Fibroblast of mammary gland (primary cell): ENCODE data around the gene UTP4.

Source experiments
- DNase-seq: peaks from one replicate; pipeline ENCODE4 v3.0.0-alpha.2; 2010; ENCODE audit warnings: low read depth
- H3K4me3 ChIP-seq: 2 replicates; pipeline ENCODE4 v1.5.1; 2011; ENCODE audit warnings: low read depth, mild to moderate bottlenecking, low read length, moderate library complexity; ENCODE audit not compliant: control insufficient read depth
- TF ChIP-seq, protein P1 (sequence below): conservative IDR thresholded peaks from 2 replicates; pipeline ENCODE4 v1.5.1; 2011; ENCODE audit warnings: low read depth, low read length, inconsistent platforms; ENCODE audit not compliant: control insufficient read depth, insufficient read depth

The UTP4 gene

DNA sequence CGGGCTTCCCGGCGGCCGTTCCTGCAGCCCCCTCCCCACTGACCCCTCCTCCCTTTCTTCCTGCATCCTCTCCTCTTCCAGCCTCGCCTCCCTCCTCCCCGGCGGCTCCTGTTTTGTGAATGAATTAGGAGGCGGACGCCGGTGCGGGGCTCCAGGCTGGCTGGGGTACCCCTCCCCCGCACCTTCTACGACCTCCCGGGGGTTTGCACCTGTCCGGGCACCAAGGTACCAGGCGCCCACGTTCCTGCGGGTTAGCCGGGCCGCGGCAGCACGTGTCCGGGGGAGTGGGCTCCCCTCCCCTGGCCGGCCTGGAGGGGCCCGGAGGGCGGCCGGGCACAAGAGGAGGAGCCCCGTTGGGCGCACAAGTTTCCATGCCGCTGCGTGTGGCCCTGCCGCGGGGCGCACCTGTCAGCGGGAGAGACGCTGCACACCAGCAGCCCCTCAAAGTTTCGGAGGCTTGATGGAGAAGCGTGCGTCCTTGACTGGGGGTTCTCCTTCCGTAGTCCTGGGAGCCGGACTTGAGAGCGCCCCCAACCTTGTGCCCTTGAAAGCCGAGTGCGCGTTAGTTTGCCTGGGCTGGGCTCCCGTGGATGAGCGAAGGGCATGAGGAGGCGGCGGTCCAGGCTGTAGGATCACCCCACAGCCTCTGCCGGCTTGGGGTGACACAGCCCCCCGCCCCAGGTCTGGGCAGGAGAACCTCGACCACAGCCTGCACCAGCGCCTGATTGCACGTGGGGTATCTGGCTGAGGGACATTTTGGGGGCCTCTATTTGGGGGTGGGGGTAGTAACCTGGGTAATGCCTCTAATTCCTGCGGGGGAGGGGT, 25.7 kb upstream of the UTP4 start:
- peak overlapping the region; percentile 28 for H3K4me3 ChIP-seq

DNA sequence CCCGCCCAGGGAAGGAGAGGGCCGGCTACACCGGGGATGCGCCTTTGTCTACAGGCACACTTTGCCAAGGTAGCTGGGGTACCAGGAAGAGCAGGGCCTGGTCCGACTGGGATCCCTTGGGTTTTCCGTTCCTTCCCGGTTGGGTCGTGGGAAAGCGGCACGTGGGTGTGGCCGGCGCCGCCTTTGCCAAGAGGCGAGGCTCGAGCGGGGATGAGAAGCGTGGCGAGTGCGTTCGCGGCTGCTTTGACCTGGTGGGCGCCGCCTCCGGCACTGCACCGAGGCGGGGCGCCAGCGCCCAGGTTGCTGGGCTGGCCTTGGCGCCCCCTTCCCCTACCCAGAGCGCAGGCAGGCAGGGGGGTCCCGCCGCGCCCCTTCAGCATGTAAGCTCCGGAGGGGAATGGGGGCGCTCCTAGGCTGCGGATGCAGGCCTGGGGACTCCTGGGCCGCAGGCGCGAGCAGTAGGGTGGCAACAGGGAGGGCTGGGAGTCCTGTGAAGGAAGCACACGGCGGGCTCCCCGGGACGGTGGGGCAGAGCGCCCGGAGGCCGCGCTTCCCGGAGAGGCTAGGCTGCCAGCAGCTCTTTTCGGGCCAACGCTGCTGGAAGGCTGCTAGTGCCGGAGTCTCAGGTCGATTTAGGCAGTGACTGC, 25.0 kb upstream of the UTP4 start:
- no peak overlapping the region for H3K4me3 ChIP-seq
- TF ChIP-seq, protein P1, sequence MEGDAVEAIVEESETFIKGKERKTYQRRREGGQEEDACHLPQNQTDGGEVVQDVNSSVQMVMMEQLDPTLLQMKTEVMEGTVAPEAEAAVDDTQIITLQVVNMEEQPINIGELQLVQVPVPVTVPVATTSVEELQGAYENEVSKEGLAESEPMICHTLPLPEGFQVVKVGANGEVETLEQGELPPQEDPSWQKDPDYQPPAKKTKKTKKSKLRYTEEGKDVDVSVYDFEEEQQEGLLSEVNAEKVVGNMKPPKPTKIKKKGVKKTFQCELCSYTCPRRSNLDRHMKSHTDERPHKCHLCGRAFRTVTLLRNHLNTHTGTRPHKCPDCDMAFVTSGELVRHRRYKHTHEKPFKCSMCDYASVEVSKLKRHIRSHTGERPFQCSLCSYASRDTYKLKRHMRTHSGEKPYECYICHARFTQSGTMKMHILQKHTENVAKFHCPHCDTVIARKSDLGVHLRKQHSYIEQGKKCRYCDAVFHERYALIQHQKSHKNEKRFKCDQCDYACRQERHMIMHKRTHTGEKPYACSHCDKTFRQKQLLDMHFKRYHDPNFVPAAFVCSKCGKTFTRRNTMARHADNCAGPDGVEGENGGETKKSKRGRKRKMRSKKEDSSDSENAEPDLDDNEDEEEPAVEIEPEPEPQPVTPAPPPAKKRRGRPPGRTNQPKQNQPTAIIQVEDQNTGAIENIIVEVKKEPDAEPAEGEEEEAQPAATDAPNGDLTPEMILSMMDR, result no peak
- DNase-seq, result peak; percentile 27

More for the DNA sequence above, 25.7 kb upstream of the UTP4 start:
- DNase-seq, result no peak
- TF ChIP-seq, protein P1, result no peak

GRCh38 chr16:69108064-69108904, 24.2 kb upstream of the UTP4 start:
- H3K4me3 ChIP-seq, result no peak overlapping the region
- DNase-seq, result no peak
- TF ChIP-seq, protein P1, result no peak

- no peak overlapping the region for H3K4me3 ChIP-seq
- DNase-seq, result no peak
- TF ChIP-seq, protein P1, result no peak
Observed at GRCh38 chr16:69108905-69109252, 23.6 kb upstream of the UTP4 start.

- TF ChIP-seq, protein P1, result no peak
- H3K4me3 ChIP-seq, result no peak overlapping the region
- DNase-seq, result no peak
Observed at GRCh38 chr16:69109486-69110270, 22.8 kb upstream of the UTP4 start.

GRCh38 chr16:69110406-69110805, 22.0 kb upstream of the UTP4 start:
- H3K4me3 ChIP-seq, result no peak overlapping the region
- TF ChIP-seq, protein P1, result no peak
- no peak for DNase-seq
